ENCODE data around the gene APBB1IP. TPM values are rescaled to one million over a fixed set of nuclear protein-coding genes. Genes with fewer than 3 reads are reported as not detected.

Gene APBB1IP
- total and polyA plus RNA-seq, 9 donors, result 1.4 to 3.4 (median 2.1) TPM

DNA sequence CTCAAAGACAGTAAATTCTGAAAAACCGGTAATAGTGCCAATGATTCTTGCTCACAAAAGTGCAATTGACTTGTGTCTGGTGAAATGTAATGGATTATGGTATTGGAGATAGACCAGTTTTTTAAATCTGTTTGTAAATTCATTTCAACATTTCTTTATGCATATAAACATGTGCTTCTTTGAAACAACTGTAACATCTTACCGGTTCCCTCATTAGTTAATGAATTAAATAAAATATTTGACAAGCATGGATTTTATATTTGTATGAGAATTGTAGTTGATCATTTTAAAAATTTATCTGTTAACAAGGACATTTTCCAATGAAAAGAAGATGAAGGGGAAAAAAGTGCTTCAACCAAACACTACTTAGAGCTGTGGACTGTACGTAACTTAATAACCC, 21.0 kb upstream of the APBB1IP start:
- Histone ChIP-seq H3K4me1 (ENCODE audit: control insufficient read depth, insufficient read depth, low read length) (no peaks in the 10 kb centered on the region), H3K4me3 (ENCODE audit: low read length) (no peak overlapping the region), H3K27me3 (ENCODE audit: control insufficient read depth, insufficient read depth, low read length) (no peaks in the 10 kb centered on the region), H3K9me3 (replicated peaks; ENCODE audit: control insufficient read depth, low read depth, low read length) (peaks cover 2% of the 10 kb centered on the region), H3K27ac (ENCODE audit: low read length) (no peak overlapping the region), H3K36me3 (ENCODE audit: control insufficient read depth, insufficient read depth, low read length) (no peaks in the 10 kb centered on the region)
- DNase-seq, result no peak
- no CpG with 5 or more reads among the region's 3 CpGs for WGBS (ENCODE audit: insufficient coverage)

DNA sequence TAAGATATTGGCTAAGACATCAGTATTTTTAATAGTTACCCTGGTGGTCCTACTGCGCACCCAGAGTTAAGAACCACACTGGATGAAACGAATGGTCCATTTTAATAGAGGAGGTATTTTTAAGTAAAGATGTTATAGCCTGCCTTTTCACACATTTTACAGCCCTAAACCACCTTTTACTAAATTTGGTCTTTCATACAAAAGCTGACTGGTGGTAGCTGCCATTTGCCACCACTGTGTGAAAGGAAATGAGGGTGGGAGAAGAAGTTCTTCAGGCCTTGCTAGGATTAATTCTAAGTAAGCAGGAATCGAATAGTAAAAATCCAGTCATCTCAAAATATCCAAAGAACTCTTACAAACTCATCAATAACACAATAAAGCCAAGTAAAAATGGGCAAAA, 15.2 kb upstream of the APBB1IP start:
- Histone ChIP-seq H3K36me3 (ENCODE audit: control insufficient read depth, insufficient read depth, low read length) (no peaks in the 10 kb centered on the region), H3K27me3 (ENCODE audit: control insufficient read depth, insufficient read depth, low read length) (no peaks in the 10 kb centered on the region), H3K4me3 (ENCODE audit: low read length) (no peak overlapping the region), H3K9me3 (replicated peaks; ENCODE audit: control insufficient read depth, low read depth, low read length) (peaks cover 2% of the 10 kb centered on the region), H3K27ac (ENCODE audit: low read length) (no peak overlapping the region), H3K4me1 (ENCODE audit: control insufficient read depth, insufficient read depth, low read length) (no peaks in the 10 kb centered on the region)
- no CpG with 5 or more reads among the region's 3 CpGs for WGBS (ENCODE audit: insufficient coverage)
- DNase-seq, result no peak

DNA sequence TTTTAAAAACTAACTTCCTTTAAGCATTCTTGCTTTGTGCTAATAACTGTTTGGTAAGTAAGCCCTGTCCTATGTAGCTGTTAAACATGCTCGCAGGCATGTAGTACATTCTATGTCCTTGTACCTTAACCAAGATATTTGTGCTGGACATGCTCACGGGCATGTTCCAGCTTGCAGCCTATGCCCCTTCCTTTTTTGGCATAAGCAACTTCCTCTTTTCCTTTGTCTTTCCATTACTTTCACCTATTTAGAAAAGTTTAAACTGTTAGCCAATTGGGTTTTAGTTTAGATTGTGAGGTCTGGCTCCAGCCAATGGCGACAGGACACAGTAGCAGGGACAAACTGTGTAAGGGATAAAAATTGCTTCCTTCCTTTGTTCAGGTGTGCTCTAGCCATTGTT, 14.4 kb upstream of the APBB1IP start:
- WGBS (ENCODE audit: insufficient coverage), result 100% methylated on average over 2 of the region's 3 CpGs
- H3K27ac ChIP-seq (ENCODE audit: low read length), result no peak overlapping the region
- no peak for DNase-seq
- H3K9me3 ChIP-seq (replicated peaks; ENCODE audit: control insufficient read depth, low read depth, low read length), result peaks cover 2% of the 10 kb centered on the region
- no peaks in the 10 kb centered on the region for H3K4me1 ChIP-seq (ENCODE audit: control insufficient read depth, insufficient read depth, low read length)
- H3K27me3 ChIP-seq (ENCODE audit: control insufficient read depth, insufficient read depth, low read length), result no peaks in the 10 kb centered on the region
- no peaks in the 10 kb centered on the region for H3K36me3 ChIP-seq (ENCODE audit: control insufficient read depth, insufficient read depth, low read length)
- H3K4me3 ChIP-seq (ENCODE audit: low read length), result no peak overlapping the region

DNA sequence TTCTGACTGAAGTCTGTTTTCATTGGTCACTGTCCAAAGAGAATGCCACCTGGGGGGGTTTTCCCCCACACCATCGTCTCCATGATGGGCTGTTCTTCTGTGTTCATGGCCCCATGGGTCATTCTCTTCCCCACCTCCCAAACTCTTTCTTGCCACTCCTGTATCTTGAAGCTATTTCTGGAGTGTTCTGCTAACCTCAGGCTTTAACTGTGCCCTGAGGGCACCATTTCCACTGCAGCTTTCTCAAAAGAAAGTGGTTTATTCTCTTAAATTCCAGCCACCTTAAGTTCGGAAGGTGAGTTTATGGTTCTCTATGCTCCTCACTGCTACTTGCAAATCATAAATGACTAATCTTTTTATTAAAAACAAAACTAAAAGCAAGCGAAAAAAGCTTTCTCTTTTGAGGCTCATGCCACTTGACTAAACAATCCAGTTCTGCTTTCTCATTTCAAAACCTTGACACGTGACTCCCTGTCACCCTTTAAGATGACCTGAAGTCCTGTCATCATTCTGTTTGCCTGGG, 7.4 kb upstream of the APBB1IP start:
- peak; percentile 62 for DNase-seq
- Histone ChIP-seq H3K27ac (ENCODE audit: low read length) (peak overlapping the region; percentile 13), H3K36me3 (ENCODE audit: control insufficient read depth, insufficient read depth, low read length) (no peaks in the 10 kb centered on the region), H3K27me3 (ENCODE audit: control insufficient read depth, insufficient read depth, low read length) (no peaks in the 10 kb centered on the region), H3K4me3 (ENCODE audit: low read length) (no peak overlapping the region), H3K9me3 (replicated peaks; ENCODE audit: control insufficient read depth, low read depth, low read length) (no peaks in the 10 kb centered on the region), H3K4me1 (ENCODE audit: control insufficient read depth, insufficient read depth, low read length) (no peaks in the 10 kb centered on the region)
- no CpG with 5 or more reads among the region's 4 CpGs for WGBS (ENCODE audit: insufficient coverage)

DNA sequence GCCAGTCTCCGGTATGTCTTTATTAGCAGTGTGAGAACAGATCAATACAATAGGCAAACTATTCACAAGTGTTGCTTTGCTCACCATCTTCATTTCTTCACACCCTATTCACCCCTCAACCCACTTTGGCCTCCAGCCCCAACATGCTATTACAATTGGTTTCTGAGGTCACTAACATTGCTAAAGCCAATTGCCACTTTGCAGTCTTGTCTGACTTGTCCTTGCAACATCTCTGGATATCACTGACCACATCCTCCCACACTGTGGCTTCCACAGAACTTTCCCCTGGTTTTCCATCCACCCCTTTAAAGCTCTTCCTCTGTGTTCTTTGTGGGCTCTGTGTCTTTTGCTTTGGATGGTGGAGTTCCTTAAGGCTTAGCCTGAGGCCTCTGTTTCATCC, 5.2 kb upstream of the APBB1IP start:
- H3K9me3 ChIP-seq (replicated peaks; ENCODE audit: control insufficient read depth, low read depth, low read length), result no peaks in the 10 kb centered on the region
- H3K27me3 ChIP-seq (ENCODE audit: control insufficient read depth, insufficient read depth, low read length), result peaks cover 3% of the 10 kb centered on the region
- no peaks in the 10 kb centered on the region for H3K4me1 ChIP-seq (ENCODE audit: control insufficient read depth, insufficient read depth, low read length)
- DNase-seq, result peak; percentile 4
- H3K4me3 ChIP-seq (ENCODE audit: low read length), result no peak overlapping the region
- H3K36me3 ChIP-seq (ENCODE audit: control insufficient read depth, insufficient read depth, low read length), result no peaks in the 10 kb centered on the region
- H3K27ac ChIP-seq (ENCODE audit: low read length), result no peak overlapping the region
- 100% methylated on average over 1 of the region's 1 CpG for WGBS (ENCODE audit: insufficient coverage)

DNA sequence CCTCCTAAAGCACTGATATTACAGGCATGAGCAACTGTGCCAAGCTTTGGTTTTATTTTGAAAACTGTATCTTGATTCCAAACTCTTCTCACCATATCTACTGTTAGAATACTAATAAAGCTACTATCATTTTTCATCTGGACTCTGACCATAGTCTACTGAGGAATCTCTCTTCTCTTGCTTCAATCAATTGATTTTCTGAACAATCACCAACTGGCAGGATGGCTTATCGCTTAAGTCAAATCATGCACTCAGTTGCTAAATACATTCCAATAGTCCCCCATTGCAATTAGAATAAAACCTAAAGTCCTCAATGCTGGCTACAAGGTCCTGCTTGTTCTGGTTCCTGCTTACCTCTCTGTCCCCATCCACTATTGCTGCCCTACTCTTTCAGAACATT, 2.3 kb upstream of the APBB1IP start:
- 100% methylated on average over 1 of the region's 1 CpG for WGBS (ENCODE audit: insufficient coverage)
- peaks cover 16% of the 10 kb centered on the region for H3K27me3 ChIP-seq (ENCODE audit: control insufficient read depth, insufficient read depth, low read length)
- no peaks in the 10 kb centered on the region for H3K4me1 ChIP-seq (ENCODE audit: control insufficient read depth, insufficient read depth, low read length)
- no peaks in the 10 kb centered on the region for H3K9me3 ChIP-seq (replicated peaks; ENCODE audit: control insufficient read depth, low read depth, low read length)
- DNase-seq, result no peak
- H3K4me3 ChIP-seq (ENCODE audit: low read length), result no peak overlapping the region
- H3K36me3 ChIP-seq (ENCODE audit: control insufficient read depth, insufficient read depth, low read length), result no peaks in the 10 kb centered on the region
- no peak overlapping the region for H3K27ac ChIP-seq (ENCODE audit: low read length)

DNA sequence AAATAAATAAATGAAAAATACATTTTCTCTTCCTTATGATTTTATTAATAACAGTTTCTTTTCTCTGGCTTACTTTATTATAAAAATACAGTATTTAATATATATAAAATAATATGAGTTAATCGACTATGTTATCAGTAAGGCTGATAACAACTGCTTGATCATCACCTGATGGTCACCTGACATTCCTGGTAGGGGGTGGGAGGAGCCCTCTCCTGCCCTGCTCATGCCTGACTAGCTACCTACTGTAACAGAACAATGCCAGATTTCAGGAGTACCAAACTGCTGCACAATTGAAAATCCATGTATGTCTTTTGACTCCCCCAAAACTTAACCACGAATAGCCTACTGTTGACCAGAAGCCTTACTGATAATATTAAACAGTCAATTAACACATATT, 1.3 kb upstream of the APBB1IP start:
- no peak for DNase-seq
- H3K4me1 ChIP-seq (ENCODE audit: control insufficient read depth, insufficient read depth, low read length), result no peaks in the 10 kb centered on the region
- WGBS (ENCODE audit: insufficient coverage), result no CpG with 5 or more reads among the region's 2 CpGs
- H3K36me3 ChIP-seq (ENCODE audit: control insufficient read depth, insufficient read depth, low read length), result no peaks in the 10 kb centered on the region
- peaks cover 16% of the 10 kb centered on the region for H3K27me3 ChIP-seq (ENCODE audit: control insufficient read depth, insufficient read depth, low read length)
- H3K27ac ChIP-seq (ENCODE audit: low read length), result no peak overlapping the region
- H3K4me3 ChIP-seq (ENCODE audit: low read length), result no peak overlapping the region
- no peaks in the 10 kb centered on the region for H3K9me3 ChIP-seq (replicated peaks; ENCODE audit: control insufficient read depth, low read depth, low read length)

DNA sequence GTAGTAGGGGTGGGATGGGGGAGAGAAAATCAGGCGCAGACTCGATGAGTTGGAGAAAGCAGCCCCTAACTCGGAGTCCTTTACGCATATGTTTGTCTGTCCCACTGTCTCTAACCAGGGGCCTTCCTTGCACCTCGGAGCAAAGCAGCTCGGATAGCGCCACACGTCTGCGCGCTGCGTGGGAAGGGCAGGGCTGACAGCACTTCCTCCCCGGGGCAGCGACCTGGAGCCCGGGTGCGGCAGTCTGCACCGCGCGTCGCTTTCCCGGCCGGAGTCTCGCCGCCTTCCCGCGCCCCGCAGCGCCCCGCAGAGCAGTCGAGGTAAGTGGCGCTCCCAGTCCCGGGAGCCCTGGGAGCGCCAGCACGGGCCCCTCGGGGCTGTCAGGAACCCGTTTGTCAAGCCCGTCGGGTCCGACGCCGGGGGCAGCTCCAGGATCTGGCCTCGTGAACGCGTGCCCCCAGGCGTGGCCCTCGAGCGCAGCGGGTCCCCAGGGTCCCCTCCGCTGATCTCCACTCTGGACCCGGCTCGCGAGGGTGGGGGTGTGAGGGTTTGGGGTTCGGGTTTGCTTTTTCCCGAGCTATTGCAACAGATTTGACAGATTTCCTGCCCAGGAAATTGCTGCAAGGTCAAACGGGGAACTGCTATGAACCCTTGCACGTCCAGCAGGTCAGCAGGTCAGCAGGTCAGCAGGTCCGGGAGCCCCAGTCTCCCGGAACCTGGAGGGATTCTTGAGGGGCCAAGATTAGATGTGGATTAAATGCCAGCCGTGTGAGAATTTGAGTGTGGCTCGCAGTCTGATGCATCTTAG, 597 bp downstream of the APBB1IP start:
- Histone ChIP-seq H3K4me3 (ENCODE audit: low read length) (peak overlapping the region; percentile 30), H3K27ac (ENCODE audit: low read length) (peak overlapping the region; percentile 35), H3K27me3 (ENCODE audit: control insufficient read depth, insufficient read depth, low read length) (peaks cover 16% of the 10 kb centered on the region), H3K36me3 (ENCODE audit: control insufficient read depth, insufficient read depth, low read length) (no peaks in the 10 kb centered on the region), H3K4me1 (ENCODE audit: control insufficient read depth, insufficient read depth, low read length) (no peaks in the 10 kb centered on the region), H3K9me3 (replicated peaks; ENCODE audit: control insufficient read depth, low read depth, low read length) (no peaks in the 10 kb centered on the region)
- under 1% methylated on average over 48 of the region's 59 CpGs for WGBS (ENCODE audit: insufficient coverage)
- DNase-seq, result peak; percentile 22

DNA sequence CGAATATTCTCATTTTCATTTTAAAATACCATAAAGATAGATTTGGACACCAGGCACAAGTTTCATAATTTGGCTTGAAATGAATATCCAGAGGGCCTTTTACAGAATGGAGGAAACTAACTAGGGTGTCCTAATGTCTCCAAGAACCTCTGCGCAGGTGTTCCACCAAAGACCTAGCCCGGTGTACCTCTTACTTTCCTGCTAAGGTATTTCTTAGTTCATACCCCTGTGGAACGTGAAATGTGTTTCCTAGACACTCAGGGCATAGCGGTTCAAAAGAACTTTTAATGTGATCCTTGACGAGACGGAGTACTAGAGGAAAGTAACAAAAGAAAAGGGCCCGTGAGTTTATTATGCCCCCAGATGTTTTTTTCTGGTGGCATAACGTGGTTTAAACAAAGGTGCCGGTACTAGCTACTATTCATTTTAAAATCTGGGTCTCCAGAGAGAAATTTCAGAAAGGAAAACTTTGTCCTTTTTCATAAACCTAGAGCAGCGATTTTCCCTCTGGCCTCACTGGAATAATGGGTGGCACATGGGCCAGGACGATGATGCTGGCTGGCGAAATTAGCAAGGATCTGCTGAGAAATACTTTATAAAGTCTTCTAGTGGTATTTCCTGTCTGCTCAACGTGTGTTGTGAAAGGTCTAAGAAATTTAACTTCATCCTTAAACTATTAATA, 1.4 kb downstream of the APBB1IP start:
- no peaks in the 10 kb centered on the region for H3K36me3 ChIP-seq (ENCODE audit: control insufficient read depth, insufficient read depth, low read length)
- no peak for DNase-seq
- peak overlapping the region; percentile 30 for H3K4me3 ChIP-seq (ENCODE audit: low read length)
- H3K9me3 ChIP-seq (replicated peaks; ENCODE audit: control insufficient read depth, low read depth, low read length), result no peaks in the 10 kb centered on the region
- no peak overlapping the region for H3K27ac ChIP-seq (ENCODE audit: low read length)
- 68% methylated on average over 5 of the region's 14 CpGs for WGBS (ENCODE audit: insufficient coverage)
- peaks cover 16% of the 10 kb centered on the region for H3K27me3 ChIP-seq (ENCODE audit: control insufficient read depth, insufficient read depth, low read length)
- no peaks in the 10 kb centered on the region for H3K4me1 ChIP-seq (ENCODE audit: control insufficient read depth, insufficient read depth, low read length)

DNA sequence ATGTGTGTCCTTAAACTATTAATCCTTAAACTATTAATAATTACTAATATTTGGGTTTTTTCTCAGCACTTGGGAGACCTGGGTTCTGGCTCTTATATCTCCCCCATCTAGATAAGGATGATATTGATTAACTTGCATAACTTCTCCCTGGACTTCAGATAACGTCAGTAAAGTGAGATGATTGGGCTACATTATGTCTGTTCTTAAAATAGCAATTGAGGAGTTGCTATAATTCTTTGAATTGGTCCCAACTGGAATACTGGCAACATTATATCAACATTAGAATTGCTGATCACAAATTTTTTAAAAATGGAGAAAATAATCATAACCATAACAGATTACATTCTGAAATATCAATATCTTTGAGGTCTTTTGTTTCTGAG, 1.9 kb downstream of the APBB1IP start:
- H3K4me3 ChIP-seq (ENCODE audit: low read length), result no peak overlapping the region
- H3K27me3 ChIP-seq (ENCODE audit: control insufficient read depth, insufficient read depth, low read length), result peaks cover 16% of the 10 kb centered on the region
- H3K4me1 ChIP-seq (ENCODE audit: control insufficient read depth, insufficient read depth, low read length), result no peaks in the 10 kb centered on the region
- no peaks in the 10 kb centered on the region for H3K36me3 ChIP-seq (ENCODE audit: control insufficient read depth, insufficient read depth, low read length)
- no peak overlapping the region for H3K27ac ChIP-seq (ENCODE audit: low read length)
- no CpG with 5 or more reads among the region's 1 CpG for WGBS (ENCODE audit: insufficient coverage)
- H3K9me3 ChIP-seq (replicated peaks; ENCODE audit: control insufficient read depth, low read depth, low read length), result no peaks in the 10 kb centered on the region
- peak; percentile 11 for DNase-seq

Data from muscle of leg (tissue), 11 donors.